SU-DHL-6 (cell line): ENCODE results near the gene SLC25A39.

Source experiments
- EZH2phosphoT487 ChIP-seq: fragments of 200-600 bp; sonication (generic), shearing (Covaris generic); conservative IDR thresholded peaks from 2 replicates; pipeline ENCODE4 v1.6.1; 2018; ENCODE audit warnings: mild to moderate bottlenecking, antibody characterized with exemption, low read length, moderate library complexity, mixed read lengths
- TF ChIP-seq, protein P1 (sequence below): fragments of 200-600 bp; sonication (generic); IDR thresholded peaks from one replicate; pipeline ENCODE4 v1.5.1; 2017; ENCODE audit warnings: antibody characterized with exemption, mild to moderate bottlenecking, low read length, moderate library complexity; ENCODE audit not compliant: insufficient read depth, poor library complexity, severe bottlenecking

DNA sequence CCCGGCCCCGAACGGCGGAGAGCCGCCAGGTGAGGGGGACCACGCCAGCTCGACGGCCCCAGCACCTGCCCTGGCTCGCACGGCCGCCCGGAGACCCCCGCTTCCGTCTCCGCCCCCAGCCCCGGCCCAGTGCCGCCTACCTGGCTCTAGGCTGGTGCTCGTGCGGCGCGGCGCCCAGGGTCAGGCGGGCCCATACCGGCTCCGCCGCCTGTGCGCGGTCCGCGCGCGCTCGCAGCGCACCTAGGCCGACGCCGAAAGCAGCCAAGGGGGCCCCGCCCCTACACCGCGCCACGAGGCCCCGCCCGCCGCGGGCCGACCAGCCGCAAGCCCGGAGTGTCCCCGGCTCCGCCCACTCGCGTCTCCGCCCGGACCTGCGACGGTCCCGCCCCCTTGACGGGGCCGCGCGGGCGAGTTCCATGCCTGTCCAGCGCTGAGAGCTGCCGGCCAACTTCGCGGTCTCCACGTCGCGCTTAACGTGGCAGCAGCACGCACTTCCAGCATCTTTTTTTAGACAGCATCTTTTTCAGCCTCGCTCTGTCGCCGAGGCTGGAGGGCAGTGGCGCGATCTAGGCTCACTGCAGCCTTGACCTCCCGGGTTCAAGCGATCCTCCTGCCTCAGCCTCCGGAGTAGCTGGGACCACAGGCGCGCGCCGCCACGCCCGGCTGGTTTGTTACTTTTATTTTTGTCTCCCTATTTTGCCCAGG, at the start of gene SLC25A39:
- TF ChIP-seq, protein P1, sequence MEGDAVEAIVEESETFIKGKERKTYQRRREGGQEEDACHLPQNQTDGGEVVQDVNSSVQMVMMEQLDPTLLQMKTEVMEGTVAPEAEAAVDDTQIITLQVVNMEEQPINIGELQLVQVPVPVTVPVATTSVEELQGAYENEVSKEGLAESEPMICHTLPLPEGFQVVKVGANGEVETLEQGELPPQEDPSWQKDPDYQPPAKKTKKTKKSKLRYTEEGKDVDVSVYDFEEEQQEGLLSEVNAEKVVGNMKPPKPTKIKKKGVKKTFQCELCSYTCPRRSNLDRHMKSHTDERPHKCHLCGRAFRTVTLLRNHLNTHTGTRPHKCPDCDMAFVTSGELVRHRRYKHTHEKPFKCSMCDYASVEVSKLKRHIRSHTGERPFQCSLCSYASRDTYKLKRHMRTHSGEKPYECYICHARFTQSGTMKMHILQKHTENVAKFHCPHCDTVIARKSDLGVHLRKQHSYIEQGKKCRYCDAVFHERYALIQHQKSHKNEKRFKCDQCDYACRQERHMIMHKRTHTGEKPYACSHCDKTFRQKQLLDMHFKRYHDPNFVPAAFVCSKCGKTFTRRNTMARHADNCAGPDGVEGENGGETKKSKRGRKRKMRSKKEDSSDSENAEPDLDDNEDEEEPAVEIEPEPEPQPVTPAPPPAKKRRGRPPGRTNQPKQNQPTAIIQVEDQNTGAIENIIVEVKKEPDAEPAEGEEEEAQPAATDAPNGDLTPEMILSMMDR: no peak
- TF ChIP-seq EZH2phosphoT487: no peak
